NCI-H1436 treated with DMSO at 0.1 percent for 48 hours (cell line): ENCODE results near the gene RTN4.
"Not testable (repeated sequence)": the region's sequence is repeated elsewhere in the genome, so short reads cannot be mapped to it uniquely, and the experiment has no call there.

Experiments used
- DNase-seq: peaks from one replicate; lab custom pipeline; 2025; lab: John Stamatoyannopoulos, UW

Gene RTN4

DNA sequence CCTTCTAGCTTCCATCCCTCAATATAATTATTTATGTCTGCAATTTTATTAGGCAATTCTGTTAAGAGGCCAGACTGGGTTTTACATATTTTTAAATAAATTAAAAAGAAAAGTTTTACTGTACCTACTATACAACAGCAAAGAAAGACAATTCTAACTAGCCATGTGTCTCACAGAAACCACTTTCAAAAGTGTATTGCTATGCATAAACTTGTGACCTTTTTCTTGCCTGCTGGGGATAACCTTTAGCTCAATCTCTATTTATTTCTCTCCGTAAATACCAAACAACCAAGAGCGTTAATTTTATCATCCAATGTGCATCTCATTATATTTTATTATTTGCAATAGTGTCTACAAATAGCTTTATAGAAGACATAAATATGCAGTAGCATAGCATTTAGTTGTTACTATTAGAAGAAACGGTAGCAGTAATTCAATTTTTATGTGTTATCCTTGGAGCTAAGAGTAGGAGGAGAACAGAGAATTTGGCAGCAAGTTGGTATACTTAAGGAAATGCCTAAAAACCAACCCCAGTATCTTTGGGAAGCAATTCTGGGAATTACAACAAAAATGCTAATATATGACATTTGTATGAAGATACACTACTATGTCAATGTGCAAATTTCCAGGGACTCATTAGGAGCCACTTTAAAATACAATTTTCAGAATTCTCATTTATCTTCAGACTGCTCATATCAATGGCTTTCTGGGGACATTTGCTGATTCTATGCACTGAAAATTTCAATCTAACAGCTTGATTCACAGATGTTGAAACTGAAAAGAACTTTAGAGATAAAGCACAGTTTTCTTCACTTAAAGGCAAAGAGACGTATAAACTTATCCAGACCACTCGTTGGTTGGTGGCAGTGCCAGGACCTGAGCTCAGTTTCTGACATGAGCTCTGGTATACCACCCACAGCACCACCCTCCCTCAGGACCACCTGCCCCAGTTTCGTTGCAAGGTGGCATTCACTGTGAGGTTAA lies 23.0 kb upstream of the RTN4 start:
- DNase-seq: no peak

DNA sequence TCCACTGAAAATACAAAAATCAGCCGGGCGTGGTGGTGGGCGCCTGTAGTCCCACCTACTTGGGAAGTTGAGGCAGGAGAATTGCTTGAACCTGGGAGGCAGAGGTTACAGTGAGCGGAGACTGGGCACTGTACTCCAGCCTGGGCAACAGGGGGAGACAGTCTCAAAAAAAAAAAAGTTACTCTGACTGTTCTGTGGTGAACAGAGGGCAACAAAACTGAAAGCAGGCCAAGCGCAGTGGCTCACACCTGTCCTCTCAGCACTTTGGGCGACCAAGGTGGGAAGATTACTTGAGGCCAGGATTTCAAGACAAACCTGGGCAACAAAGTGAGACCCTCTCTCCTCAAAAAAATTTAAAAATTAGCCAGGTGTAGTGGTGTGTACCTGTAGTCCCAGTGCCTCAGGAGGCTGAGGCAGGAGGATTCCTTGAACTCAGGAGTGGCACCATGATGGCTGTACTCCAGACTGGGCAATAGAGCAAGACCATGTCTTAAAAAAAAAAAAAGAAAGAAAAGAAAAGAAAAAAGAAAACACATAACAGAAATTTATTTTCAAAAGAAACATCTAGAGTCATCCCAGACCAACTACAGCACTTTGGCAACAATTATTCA lies 13.6 kb upstream of the RTN4 start:
- no peak for DNase-seq

- no peak for DNase-seq
These were observed 13.0 kb upstream of the RTN4 start for GRCh38 chr2:55063226-55063625.

- DNase-seq: no peak
These were observed 12.5 kb upstream of the RTN4 start for GRCh38 chr2:55062754-55063153.

- no peak for DNase-seq
These were observed 11.5 kb upstream of the RTN4 start for GRCh38 chr2:55061523-55062344.

DNA sequence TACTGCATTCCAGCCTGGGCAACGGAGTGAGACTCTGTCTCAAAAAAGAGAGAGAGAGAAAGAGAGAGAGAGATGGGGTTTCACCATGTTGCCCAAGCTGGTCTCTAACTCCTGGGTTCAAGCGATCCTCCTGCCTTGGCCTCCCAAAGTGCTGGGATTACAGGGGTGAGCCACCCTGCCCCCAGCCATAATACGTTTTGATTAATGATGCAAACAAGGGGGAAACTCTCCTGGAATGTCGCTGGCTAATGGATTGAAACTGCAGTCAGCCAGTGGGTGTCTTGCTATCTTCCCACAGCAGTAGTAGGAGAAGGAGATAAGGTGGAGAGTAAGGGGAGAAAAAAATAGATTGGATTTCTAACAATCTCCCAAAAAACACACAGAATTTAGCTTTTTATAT lies 9.5 kb upstream of the RTN4 start:
- DNase-seq: no peak

GRCh38 chr2:55057474-55057873 lies 7.2 kb upstream of the RTN4 start:
- no peak for DNase-seq

GRCh38 chr2:55056024-55056521 lies 5.8 kb upstream of the RTN4 start:
- DNase-seq: no peak

DNA sequence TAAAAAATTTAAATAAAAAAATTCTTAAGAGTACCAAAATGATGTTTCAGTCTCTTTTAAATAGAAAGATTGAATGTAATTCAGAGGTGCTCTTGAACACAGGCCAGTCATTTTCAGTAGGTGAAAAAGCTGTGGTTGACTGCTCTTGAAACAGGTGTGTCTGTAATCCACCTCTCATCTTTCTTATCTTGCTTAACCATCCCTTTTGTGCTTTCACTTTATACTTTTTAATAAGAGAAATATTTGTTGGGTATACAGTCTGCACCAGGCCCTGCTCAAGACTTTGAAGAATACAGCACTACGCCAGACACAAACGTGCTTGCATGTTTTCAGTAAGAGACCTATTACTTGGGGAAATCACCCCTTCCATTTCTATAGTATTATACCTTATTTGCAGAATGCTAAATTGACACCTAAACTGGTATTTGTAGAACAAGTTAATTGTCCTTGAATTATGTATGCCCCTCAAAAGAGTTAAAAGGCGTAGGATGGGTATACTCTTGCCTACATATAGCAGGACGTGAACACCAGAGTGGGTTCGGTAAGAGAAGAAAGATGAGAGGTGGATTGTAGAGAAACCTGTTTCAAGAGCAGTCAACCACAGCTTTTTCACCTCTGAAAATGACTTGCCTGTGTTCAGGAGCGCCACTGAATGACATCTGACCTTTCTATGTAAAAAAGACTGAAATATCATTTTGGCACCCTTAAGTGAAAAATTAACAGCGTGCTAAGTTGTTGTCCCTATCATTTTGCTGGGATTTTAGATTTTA lies 4.0 kb upstream of the RTN4 start:
- DNase-seq: no peak

GRCh38 chr2:55053225-55053624 lies 3.0 kb upstream of the RTN4 start:
- not testable (repeated sequence) for DNase-seq

GRCh38 chr2:55052129-55053061 lies 2.1 kb upstream of the RTN4 start:
- no peak for DNase-seq

DNA sequence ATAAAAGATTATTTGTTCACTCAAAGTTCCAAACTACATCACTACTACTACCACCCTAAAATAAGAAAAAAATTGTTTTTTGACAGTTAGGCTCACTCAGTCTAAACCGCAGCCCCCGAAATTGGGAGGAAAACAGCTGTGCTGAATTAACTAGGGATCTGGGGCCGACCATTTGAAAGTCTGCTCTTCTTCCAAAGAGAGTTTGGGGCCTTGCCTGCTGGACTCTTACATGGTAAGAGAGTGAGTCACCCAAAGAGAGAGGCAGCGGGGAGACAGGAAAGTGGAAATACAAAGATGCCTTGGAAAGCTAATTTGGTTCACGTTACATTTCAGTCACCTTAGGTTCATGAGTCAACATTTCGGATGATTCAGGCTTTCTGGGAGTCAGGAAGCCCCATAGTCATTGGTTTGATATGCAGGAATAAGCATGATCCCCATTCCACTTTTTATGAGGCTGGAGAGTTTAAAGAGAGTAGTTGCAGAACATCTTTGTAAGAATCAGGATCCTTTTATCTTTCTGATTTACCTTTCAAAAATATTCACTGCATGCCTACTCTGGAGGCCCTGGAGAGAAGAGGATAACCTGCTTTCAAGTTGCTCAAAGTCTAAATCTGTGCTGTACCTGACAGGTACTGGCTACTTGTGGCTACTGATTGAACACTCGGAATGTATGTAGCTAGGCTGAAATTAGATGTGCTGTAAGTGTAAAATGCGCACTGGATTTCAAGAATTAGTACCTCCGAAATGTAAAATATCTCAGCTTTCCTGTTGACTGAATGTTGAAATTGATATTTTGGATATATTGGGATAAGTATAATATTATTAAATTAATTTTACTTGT lies 995 bp upstream of the RTN4 start:
- no peak for DNase-seq

GRCh38 chr2:55049821-55050099 lies 491 bp downstream of the RTN4 start:
- DNase-seq: no peak

DNA sequence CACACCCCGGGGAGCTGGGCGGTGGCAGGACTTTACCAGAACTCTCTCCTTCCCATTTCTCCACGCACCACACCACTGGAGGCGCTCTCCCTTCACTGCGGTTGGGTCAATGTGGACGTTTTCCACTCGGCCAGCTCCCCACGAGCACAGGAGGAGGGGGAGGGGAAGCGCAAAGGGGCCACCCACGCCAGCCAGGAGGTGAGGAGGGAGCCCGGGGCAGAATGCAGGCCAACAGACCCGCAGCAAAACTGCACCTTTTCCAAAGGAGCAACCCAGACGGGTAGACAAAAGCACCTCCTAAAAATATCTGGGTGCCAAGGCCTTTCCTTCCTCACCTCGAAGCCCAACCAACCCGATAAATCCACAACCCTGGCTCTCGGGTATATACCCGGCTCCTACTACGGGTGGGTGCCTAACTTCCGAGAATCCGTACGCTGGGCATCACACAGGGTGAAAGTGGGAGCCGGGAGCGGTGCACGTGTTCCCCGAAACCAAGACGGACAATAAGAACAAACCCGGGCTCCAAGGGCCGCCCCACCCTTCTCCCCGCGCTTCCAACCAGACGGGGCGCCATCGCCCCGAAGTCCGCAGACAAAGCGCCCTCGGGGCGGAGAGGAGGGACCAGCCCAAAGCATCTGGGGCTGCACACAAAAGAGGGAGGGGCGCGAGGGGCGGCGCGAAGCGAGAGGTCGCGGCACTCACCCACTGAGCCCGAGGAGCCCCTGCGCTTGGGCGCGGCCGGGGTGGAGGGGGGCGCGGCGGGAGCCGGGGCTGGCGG lies 1.0 kb downstream of the RTN4 start:
- DNase-seq: no peak

- no peak for DNase-seq
These were observed 1.7 kb downstream of the RTN4 start for GRCh38 chr2:55048508-55049042.

DNA sequence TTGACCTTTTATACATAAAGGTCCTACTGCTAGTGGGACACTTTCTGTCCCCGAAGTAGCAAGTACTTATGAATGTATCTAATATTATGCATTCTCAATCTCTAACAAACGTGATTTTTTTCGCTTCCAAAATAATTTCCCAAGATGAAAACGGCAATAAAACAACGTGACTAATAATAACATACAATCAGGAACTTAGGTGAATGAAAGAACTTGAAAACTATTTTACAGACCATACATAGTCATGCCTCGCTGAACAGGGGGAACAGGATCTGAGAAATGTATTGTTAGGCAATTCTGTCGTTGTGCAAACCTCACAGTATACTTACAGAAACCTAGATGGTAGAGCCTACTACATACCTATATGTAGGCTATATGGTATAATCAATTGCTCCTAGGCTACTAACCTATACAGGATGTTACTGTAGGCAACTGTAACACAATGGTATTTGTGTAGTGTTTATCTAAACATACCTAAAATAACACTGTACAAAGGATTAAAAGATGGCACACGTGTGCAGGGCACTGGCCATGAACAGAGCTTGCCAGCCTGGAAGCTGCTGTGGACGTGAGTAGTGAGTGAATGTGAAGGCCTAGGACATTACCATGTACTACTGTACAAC lies 2.5 kb downstream of the RTN4 start:
- DNase-seq: no peak

- DNase-seq: no peak
These were observed 4.5 kb downstream of the RTN4 start for GRCh38 chr2:55045780-55046179.

DNA sequence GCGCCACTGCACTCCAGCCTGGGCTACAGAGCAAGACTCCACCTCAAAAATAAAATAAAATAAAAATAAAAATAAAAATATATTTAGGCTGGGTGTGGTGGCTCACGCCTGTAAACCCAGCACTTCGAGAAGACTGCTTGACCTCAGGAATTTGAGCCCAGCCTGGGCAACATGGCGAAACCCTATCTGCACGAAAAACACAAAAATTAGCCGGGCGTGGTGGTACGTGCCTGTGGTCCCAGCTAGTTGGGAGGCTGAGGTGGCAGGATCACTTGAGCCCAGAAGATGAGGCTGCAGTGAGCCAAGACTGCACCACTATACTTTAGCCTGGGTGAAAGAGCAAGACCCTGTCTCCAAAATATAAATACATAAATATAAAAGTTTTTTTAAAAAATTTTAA lies 6.4 kb downstream of the RTN4 start:
- no peak for DNase-seq
